Activated B cell treated with CpG ODN at 0.5 μM for 24 hours (primary cell): ENCODE measurements around the gene SCIN. TPM values are rescaled to one million over a fixed set of nuclear protein-coding genes. Genes with fewer than 3 reads are reported as not detected.
A peak's percentile ranks its signal among the peaks of the same experiment; 100 is the strongest.
"Not testable (repeated sequence)": the region's sequence is repeated elsewhere in the genome, so short reads cannot be mapped to it uniquely, and the experiment has no call there.

Experiments used
- ATAC-seq: fragments of 200-7000 bp; cut with Tn5 transposase; one replicate; pipeline ENCODE4 v1.10.0; 2021; ENCODE audit warnings: low read depth, mild to moderate bottlenecking, moderate library complexity
- CTCF ChIA-PET: fragments of 350-600 bp; sonication (Branson Sonifier 250); formaldehyde crosslinking; loops from one replicate; lab custom pipeline; 2021; ENCODE audit warnings: antibody characterized with exemption; lab: Charles Lee
- POLR2A ChIA-PET: fragments of 350-600 bp; sonication (Branson Sonifier 250); formaldehyde crosslinking; loops from one replicate; lab custom pipeline; 2021; ENCODE audit warnings: antibody characterized with exemption; lab: Charles Lee
- DNase-seq: peaks from one replicate; pipeline ENCODE4 v3.0.0; 2022
- H3K27ac Mint-ChIP-seq: one replicate; pipeline ENCODE4 v1.8.0; 2020; ENCODE audit warnings: mixed read lengths
- H3K27me3 Mint-ChIP-seq: one replicate; pipeline ENCODE4 v1.8.0; 2021; ENCODE audit warnings: mixed read lengths
- H3K36me3 Mint-ChIP-seq: one replicate; pipeline ENCODE4 v1.8.0; 2021; ENCODE audit warnings: low read depth, mixed read lengths
- H3K4me1 Mint-ChIP-seq: one replicate; pipeline ENCODE4 v1.8.0; 2021; ENCODE audit warnings: mixed read lengths
- H3K4me3 Mint-ChIP-seq: one replicate; pipeline ENCODE4 v1.8.0; 2020; ENCODE audit warnings: mild to moderate bottlenecking, mixed read lengths
- H3K9me3 Mint-ChIP-seq: one replicate; pipeline ENCODE4 v1.8.0; 2020; ENCODE audit warnings: mixed read lengths
- CTCF ChIP-seq: fragments of 200-600 bp; IDR thresholded peaks from one replicate; pipeline ENCODE4 v1.8.0; 2022; ENCODE audit warnings: antibody characterized with exemption, mild to moderate bottlenecking
- intact Hi-C: fragments of 100-400 bp; cut with micrococcal nuclease; formaldehyde crosslinking; loops from one replicate; pipeline ENCODE4 v1.15.1; 2024
- total RNA-seq: library from RNA; stranded (reverse); gene quantifications from 2 replicates; pipeline ENCODE4 v1.2.3, GENCODE V29; 2022

Gene SCIN
- total RNA-seq, 1 donor from 2014 or later = not detected

GRCh38 chr7:12686234-12686890 is 115.8 kb downstream of the SCIN start:
- peaks cover 10% of the 10 kb centered on the region for H3K36me3 Mint-ChIP-seq
- H3K4me3 Mint-ChIP-seq = peak overlapping the region; percentile 95
- ATAC-seq (peak; percentile 84), DNase-seq (peak; percentile 100)
- ChIA-PET POLR2A (interaction anchor here (0.6 to 1.8 kb wide), 6 partner anchors 10 to 1746 kb away, joined by 3 to 11 read pairs (median 4); partner anchors contain the start of gene TMEM106B), CTCF (interaction anchor here (1.0 to 2.6 kb wide), 13 partner anchors 9 to 576 kb away, joined by 3 to 13 read pairs (median 4); no protein-coding TSS in a partner anchor)
- TF ChIP-seq CTCF = peak; percentile 70
- intact Hi-C loops = loop anchor here (1.0 to 5.0 kb wide), 7 partner anchors 47 to 1771 kb away; partner anchors contain the start of genes PHF14 and TMEM106B
- no peaks in the 10 kb centered on the region for H3K27me3 Mint-ChIP-seq
- peak overlapping the region; percentile 96 for H3K27ac Mint-ChIP-seq
- H3K9me3 Mint-ChIP-seq = no peaks in the 10 kb centered on the region
- H3K4me1 Mint-ChIP-seq = peaks cover 47% of the 10 kb centered on the region

DNA sequence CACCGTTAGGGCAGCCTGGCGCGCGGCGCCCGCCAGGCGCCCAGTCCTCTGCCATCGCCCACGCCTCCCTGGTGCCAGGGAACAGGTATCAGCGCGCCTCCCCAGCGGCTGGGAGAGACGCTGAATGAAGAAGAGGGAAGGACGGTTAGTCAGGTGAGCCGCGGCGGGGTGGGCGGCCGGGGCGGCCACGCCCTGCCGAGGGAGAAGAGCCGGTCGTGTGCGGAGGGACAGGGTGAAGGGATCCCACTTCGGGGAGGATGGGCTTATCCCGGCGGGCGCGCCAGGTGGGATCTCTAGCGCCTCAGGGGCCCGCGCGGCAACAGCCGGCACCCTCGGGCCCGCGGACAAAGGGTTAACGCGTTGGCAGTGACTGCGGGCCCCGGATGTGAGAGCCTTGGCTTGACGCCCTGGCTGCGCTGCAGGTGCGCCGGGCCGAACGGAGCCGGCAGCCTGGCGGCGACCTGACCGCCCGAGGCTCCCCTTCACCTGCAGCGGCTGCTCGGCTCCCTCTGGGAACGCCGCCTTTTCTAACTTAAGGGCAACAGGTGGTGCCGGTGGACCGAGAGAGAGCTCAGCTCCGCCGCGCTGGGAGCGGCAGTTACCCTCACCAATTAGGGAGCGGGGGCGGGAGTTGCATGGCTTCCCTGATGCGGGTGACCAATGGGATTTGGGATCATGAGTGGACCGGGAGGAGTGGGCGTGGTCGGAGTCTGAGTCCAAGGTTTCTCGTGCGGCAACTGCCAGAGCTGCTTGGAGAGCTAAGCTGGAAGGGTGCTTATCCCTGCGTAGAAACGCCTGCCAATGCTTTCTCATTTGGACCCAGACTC is 116.6 kb downstream of the SCIN start, which contains the start of gene ARL4A:
Gene ARL4A, plus strand, starts transcription at position 743 of the 827 bp plus-strand sequence. CDS start 622 bp downstream, outside the sequence.
- H3K27me3 Mint-ChIP-seq = no peaks in the 10 kb centered on the region
- POLR2A ChIA-PET = interaction anchor here (0.6 to 1.8 kb wide), 6 partner anchors 9 to 1747 kb away, joined by 3 to 11 read pairs (median 4); partner anchors contain the start of gene TMEM106B
- H3K4me3 Mint-ChIP-seq = peak within 1 kb of the TSS; percentile 95
- DNase-seq (peak; percentile 76), ATAC-seq (peak; percentile 63)
- peaks cover 10% of the 10 kb centered on the region for H3K36me3 Mint-ChIP-seq
- CTCF ChIA-PET = interaction anchor here (1.0 to 2.6 kb wide), 14 partner anchors 9 to 575 kb away, joined by 3 to 13 read pairs (median 4); no protein-coding TSS in a partner anchor
- intact Hi-C loops = loop anchor here (1.0 to 5.0 kb wide), 8 partner anchors 48 to 1770 kb away; partner anchors contain the start of genes PHF14 and TMEM106B
- peak within 1 kb of the TSS; percentile 96 for H3K27ac Mint-ChIP-seq
- peaks cover 47% of the 10 kb centered on the region for H3K4me1 Mint-ChIP-seq
- no peaks in the 10 kb centered on the region for H3K9me3 Mint-ChIP-seq
- TF ChIP-seq CTCF = no peak

DNA sequence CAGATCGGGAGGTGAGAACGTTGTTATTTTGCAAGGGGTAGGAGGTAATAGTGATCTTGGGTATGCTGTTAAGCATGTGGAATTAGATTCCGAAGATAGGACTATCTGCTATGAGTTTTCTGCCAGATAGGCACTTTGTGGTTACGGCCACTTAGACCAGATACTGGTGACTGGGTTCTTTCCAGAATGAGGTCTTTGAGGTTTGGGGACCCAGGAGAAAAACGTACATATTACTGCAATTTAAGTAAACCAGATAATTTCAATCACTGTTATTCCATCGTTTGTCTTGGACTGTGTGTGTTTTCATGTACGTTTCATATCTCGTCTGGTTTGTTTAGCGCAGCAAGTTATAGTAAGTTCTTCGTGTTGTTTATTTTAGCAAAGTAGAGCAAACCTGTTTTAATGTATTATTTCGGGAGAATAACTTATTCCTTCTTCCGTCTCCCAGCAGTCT is 117.2 kb downstream of the SCIN start:
- Mint-ChIP-seq H3K36me3 (peaks cover 10% of the 10 kb centered on the region), H3K9me3 (no peaks in the 10 kb centered on the region), H3K27me3 (no peaks in the 10 kb centered on the region), H3K4me3 (peak overlapping the region; percentile 95), H3K27ac (peak overlapping the region; percentile 96), H3K4me1 (peaks cover 47% of the 10 kb centered on the region)
- intact Hi-C loops = loop anchor here (1.0 to 5.0 kb wide), 4 partner anchors 429 to 1770 kb away; no protein-coding TSS in a partner anchor
- ChIA-PET CTCF (interaction anchor here (1.4 to 2.6 kb wide), 6 partner anchors 8 to 575 kb away, joined by 4 to 13 read pairs (median 4); no protein-coding TSS in a partner anchor), POLR2A (interaction anchor here (1.1 to 1.8 kb wide), 2 partner anchors 9 to 476 kb away, joined by 4 to 11 read pairs; partner anchors contain the start of gene TMEM106B)
- ATAC-seq (no peak), DNase-seq (no peak)
- TF ChIP-seq CTCF = no peak

DNA sequence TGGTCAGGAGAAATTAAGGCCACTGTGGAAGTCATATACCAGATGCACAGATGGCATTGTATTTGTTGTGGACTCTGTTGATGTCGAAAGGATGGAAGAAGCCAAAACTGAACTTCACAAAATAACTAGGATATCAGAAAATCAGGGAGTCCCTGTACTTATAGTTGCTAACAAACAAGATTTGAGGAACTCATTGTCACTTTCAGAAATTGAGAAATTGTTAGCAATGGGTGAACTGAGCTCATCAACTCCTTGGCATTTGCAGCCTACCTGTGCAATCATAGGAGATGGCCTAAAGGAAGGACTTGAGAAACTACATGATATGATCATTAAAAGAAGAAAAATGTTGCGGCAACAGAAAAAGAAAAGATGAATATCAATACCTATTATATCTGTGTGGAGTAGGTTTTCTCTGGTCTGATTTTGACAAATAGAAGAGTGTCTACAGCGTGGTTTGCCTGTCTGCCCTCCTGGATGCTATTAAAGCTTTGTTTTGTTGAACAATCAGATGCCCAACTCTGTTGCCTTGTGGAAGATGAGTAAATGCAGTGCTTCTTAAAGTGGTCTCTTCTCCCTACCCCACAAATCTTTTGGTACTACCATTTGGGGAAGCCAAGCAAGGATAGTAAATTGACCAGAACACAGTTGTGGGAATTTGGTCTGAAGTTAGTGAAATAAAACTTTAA is 118.1 kb downstream of the SCIN start:
- POLR2A ChIA-PET, DNase-seq, ATAC-seq, H3K9me3 Mint-ChIP-seq, H3K36me3 Mint-ChIP-seq, H3K27ac Mint-ChIP-seq, H3K27me3 Mint-ChIP-seq: not testable (repeated sequence)
- H3K4me3 Mint-ChIP-seq = peak overlapping the region; percentile 95
- intact Hi-C loops = loop anchor here (5.0 kb wide), 1 partner anchor 1769 kb away; no protein-coding TSS in a partner anchor
- CTCF ChIA-PET = interaction anchor here (1.4 kb wide), 1 partner anchor 164 kb away, joined by 4 read pairs; no protein-coding TSS in a partner anchor
- peaks cover 47% of the 10 kb centered on the region for H3K4me1 Mint-ChIP-seq
